Suprapubic skin (tissue), 4 donors: ENCODE data around the gene ASB4. TPM values are rescaled to one million over a fixed set of nuclear protein-coding genes. Genes with fewer than 3 reads are reported as not detected.
A peak's percentile ranks its signal among the peaks of the same experiment; 100 is the strongest.

ENCODE experiments used
- DNase-seq, 2 donors: peaks; one replicate each; pipeline ENCODE4 v3.0.0-alpha.2; 2019; ENCODE audit warnings: low spot score in 2 of 2
- H3K27ac ChIP-seq: fragments of 200-600 bp; sonication (generic); one replicate; pipeline ENCODE4 v1.5.1; 2019
- H3K27me3 ChIP-seq: fragments of 200-600 bp; sonication (generic); one replicate; pipeline ENCODE4 v1.5.1; 2019
- H3K36me3 ChIP-seq: fragments of 200-600 bp; sonication (generic); one replicate; pipeline ENCODE4 v1.5.1; 2019
- H3K4me1 ChIP-seq: fragments of 200-600 bp; sonication (generic); one replicate; pipeline ENCODE4 v1.5.1; 2019
- H3K4me3 ChIP-seq: fragments of 200-600 bp; sonication (generic); one replicate; pipeline ENCODE4 v1.5.1; 2019; ENCODE audit warnings: mild to moderate bottlenecking
- H3K9me3 ChIP-seq: fragments of 200-600 bp; sonication (generic); one replicate; pipeline ENCODE4 v1.5.1; 2019
- EP300 ChIP-seq: sonication (generic); formaldehyde crosslinking; IDR thresholded peaks from one replicate; pipeline ENCODE4 v1.6.1; 2017; ENCODE audit warnings: antibody characterized with exemption
- POLR2A ChIP-seq, 2 donors: fragments of 450-650 bp; IDR thresholded peaks; one replicate each; pipeline ENCODE4 v1.6.1; 2017; ENCODE audit warnings: antibody characterized with exemption in 2 of 2, mild to moderate bottlenecking in 2 of 2, moderate library complexity in 2 of 2
- POLR2AphosphoS5 ChIP-seq, 3 donors: sonication (generic); formaldehyde crosslinking; IDR thresholded peaks; one replicate each; pipeline ENCODE4 v1.6.1; 2017; ENCODE audit warnings: antibody characterized with exemption in 3 of 3
- WGBS: methylation state at CpG from one replicate; pipeline ENCODE4 v1.1.5; 2018; 5-methylcytosine and 5-hydroxymethylcytosine counted together
- total RNA-seq, 4 donors: library from RNA; depleted of rRNA; stranded (reverse); fragments of >200 nt; gene quantifications; one replicate each; pipeline ENCODE4 v1.1.0, GENCODE V29; 2016
- TF ChIP-seq, protein P1 (sequence below), 2 donors: fragments of 200-600 bp in 1 of 2; fragments of 450-650 bp in 1 of 2; sonication (generic) in 1 of 2; IDR thresholded peaks; one replicate each; pipeline ENCODE4 v1.5.1; 2016 to 2019; ENCODE audit warnings: antibody characterized with exemption in 2 of 2, mild to moderate bottlenecking in 1 of 2, moderate library complexity in 1 of 2

The ASB4 gene
- total RNA-seq, 4 donors from 2014 or later: 0.13 to 0.31 TPM; not detected in 2

DNA sequence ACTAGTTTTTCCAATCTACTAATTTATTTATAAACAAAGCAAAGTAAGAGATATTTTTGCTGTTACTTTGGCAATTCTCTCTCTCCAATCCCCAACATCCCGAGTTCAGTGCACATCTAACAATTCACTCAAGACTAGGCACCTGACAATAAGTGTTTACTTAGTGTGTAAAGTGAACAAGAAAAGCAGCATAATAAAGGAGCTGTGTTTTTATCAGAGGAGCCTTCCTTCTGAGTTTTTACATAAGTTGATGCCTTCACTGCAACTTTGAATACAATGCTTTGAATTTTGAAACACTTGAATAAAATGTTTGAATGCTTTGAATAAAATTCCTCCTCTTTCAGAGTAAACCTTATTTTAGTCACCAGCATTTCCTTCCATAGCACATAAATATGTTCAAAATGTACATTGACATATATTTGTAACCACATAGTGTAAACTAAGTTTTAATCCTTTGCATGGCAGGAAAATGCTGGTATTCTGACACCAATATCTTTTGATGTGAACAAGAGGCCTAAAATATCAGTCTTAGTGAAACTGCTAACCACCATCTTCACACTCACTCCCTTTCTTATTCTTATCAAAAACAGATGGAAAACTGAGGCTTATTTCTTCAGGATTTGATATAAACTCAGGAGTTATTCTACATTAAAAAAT lies 99.2 kb downstream of the ASB4 start:
- Histone ChIP-seq H3K4me1 (peaks cover 29% of the 10 kb centered on the region), H3K9me3 (no peaks in the 10 kb centered on the region), H3K4me3 (no peak overlapping the region), H3K36me3 (peaks cover 58% of the 10 kb centered on the region), H3K27me3 (no peaks in the 10 kb centered on the region), H3K27ac (no peak overlapping the region)
- TF ChIP-seq EP300 (no peak), POLR2AphosphoS5 (IDR thresholded peaks at IDR 0.05) (no peak), POLR2A (IDR thresholded peaks at IDR 0.05) (no peak)
- TF ChIP-seq, protein P1, sequence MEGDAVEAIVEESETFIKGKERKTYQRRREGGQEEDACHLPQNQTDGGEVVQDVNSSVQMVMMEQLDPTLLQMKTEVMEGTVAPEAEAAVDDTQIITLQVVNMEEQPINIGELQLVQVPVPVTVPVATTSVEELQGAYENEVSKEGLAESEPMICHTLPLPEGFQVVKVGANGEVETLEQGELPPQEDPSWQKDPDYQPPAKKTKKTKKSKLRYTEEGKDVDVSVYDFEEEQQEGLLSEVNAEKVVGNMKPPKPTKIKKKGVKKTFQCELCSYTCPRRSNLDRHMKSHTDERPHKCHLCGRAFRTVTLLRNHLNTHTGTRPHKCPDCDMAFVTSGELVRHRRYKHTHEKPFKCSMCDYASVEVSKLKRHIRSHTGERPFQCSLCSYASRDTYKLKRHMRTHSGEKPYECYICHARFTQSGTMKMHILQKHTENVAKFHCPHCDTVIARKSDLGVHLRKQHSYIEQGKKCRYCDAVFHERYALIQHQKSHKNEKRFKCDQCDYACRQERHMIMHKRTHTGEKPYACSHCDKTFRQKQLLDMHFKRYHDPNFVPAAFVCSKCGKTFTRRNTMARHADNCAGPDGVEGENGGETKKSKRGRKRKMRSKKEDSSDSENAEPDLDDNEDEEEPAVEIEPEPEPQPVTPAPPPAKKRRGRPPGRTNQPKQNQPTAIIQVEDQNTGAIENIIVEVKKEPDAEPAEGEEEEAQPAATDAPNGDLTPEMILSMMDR (IDR thresholded peaks at IDR 0.05): no peak
- DNase-seq: no peak
- WGBS: 93% methylated on average over 1 of the region's 1 CpG

DNA sequence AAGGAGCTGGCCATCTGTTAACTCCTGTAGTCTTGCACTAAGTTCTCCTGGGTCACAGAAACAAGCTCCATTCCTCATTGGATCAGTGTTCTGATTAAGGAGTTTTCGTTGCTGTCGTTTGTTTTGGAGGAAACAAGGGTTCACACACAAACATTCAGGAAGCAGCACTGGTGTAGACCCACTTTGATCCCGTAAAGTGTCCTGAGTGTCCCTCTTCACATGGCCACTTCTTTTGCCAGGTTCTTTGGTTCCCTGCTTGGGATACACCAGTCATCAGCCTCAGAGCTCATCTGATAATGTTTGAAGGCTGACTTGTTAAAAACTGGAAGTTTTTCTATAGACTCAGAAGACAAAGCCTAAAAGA lies 99.7 kb downstream of the ASB4 start:
- Histone ChIP-seq H3K27me3 (no peaks in the 10 kb centered on the region), H3K9me3 (no peaks in the 10 kb centered on the region), H3K36me3 (peaks cover 61% of the 10 kb centered on the region), H3K4me3 (no peak overlapping the region), H3K4me1 (peaks cover 30% of the 10 kb centered on the region), H3K27ac (no peak overlapping the region)
- 84% methylated on average over 3 of the region's 3 CpGs for WGBS
- no peak for DNase-seq
- TF ChIP-seq POLR2A (IDR thresholded peaks at IDR 0.05) (no peak), POLR2AphosphoS5 (IDR thresholded peaks at IDR 0.05) (no peak), EP300 (no peak)
- TF ChIP-seq, protein P1 (IDR thresholded peaks at IDR 0.05): no peak

DNA sequence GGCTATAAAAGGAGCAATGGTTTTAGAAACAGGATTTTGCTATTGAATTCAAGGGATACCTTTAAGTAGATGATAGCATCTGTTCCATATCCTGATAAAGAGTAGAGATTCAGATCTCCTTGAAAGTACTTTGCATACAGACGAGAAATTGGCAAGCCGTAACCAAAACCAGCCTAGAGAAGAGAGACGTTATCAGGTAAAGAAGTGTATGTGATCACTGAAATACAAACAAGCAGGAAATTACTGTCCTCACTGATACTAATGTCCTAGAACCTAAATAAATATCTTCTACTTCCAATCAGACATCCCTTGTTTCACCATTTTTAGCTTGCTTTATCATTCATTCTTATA lies 101.2 kb downstream of the ASB4 start:
- Histone ChIP-seq H3K27me3 (no peaks in the 10 kb centered on the region), H3K4me1 (peaks cover 40% of the 10 kb centered on the region), H3K4me3 (peak overlapping the region; percentile 75), H3K9me3 (no peaks in the 10 kb centered on the region), H3K36me3 (peaks cover 73% of the 10 kb centered on the region), H3K27ac (no peak overlapping the region)
- TF ChIP-seq, protein P1 (IDR thresholded peaks at IDR 0.05): no peak
- no peak for TF ChIP-seq EP300
- TF ChIP-seq POLR2A (IDR thresholded peaks at IDR 0.05): no peak
- TF ChIP-seq POLR2AphosphoS5 (IDR thresholded peaks at IDR 0.05): no peak
- 68% methylated on average over 3 of the region's 3 CpGs for WGBS
- no peak for DNase-seq

DNA sequence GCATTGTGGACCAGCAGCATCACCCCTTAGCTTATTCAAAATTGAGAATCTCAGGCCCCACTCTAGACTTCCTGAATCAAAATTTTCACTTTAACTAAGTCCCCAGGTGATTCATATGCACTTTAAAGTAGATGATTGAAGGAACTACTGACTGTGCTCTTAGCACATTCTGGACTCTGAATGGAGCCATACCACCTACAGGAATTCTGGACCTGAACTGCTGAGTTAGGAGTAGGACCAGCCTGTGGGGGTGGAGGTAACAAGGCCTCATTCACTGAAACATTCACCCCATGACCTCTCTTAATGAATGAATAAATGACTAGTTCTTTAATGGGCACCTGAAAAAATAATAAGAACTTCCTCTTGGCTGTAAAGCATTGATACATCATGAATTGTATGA lies 103.3 kb downstream of the ASB4 start:
- Histone ChIP-seq H3K36me3 (peaks cover 91% of the 10 kb centered on the region), H3K4me3 (peak overlapping the region; percentile 75), H3K27ac (no peak overlapping the region), H3K4me1 (peaks cover 49% of the 10 kb centered on the region), H3K27me3 (no peaks in the 10 kb centered on the region), H3K9me3 (no peaks in the 10 kb centered on the region)
- TF ChIP-seq POLR2AphosphoS5 (IDR thresholded peaks at IDR 0.05) (no peak), EP300 (no peak), POLR2A (IDR thresholded peaks at IDR 0.05) (no peak)
- TF ChIP-seq, protein P1 (IDR thresholded peaks at IDR 0.05): no peak
- no peak for DNase-seq

DNA sequence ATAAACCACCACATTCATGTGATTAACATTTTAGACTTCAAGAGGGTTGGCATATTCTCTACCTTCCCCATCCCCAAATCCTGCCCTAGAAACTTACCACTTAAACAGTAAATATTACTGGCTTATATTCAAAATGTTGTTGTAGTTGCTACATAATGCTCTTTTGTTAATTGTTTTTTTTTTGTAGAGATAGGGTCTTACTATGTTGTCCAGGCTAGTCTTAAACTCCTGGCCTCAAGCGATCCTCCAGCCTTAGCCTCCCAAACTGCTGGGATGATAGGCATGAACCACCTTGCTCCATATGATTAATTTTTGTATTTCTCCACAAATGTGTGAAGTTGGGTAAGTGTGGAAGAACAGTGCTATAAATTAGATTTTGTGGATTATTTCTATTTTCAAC lies 104.0 kb downstream of the ASB4 start:
- WGBS: 91% methylated on average over 1 of the region's 1 CpG
- TF ChIP-seq POLR2AphosphoS5 (IDR thresholded peaks at IDR 0.05): no peak
- TF ChIP-seq, protein P1 (IDR thresholded peaks at IDR 0.05): no peak
- TF ChIP-seq EP300: no peak
- no peak for TF ChIP-seq POLR2A (IDR thresholded peaks at IDR 0.05)

More for the DNA sequence above, 104.0 kb downstream of the ASB4 start:
- Histone ChIP-seq H3K36me3 (peaks cover 86% of the 10 kb centered on the region), H3K9me3 (no peaks in the 10 kb centered on the region), H3K4me1 (peaks cover 49% of the 10 kb centered on the region), H3K27me3 (no peaks in the 10 kb centered on the region), H3K4me3 (peak overlapping the region; percentile 75), H3K27ac (peak overlapping the region; percentile 10)
- no peak for DNase-seq

Other genes starting within 250 kb of the ASB4 start
- gene PON1, start 161.4 kb upstream of the ASB4 start, total RNA-seq: under 1 TPM in 2 of 4 donors, not detected in 2; 0.30 to 0.97 TPM
- 10 to 100 TPM in 3 of 4 donors, 1 to 10 TPM in 1; 2.9 to 14.5 (median 11.7) TPM for gene PON3, start 89.6 kb upstream of the ASB4 start, total RNA-seq
- gene PON2, start 50.9 kb upstream of the ASB4 start, total RNA-seq: 100 to 1,000 TPM in 2 of 4 donors, 10 to 100 TPM in 2; 90.2 to 187 (median 117) TPM
- gene PDK4, start 110.6 kb downstream of the ASB4 start, total RNA-seq: 100 to 1,000 TPM in 3 of 4 donors, 10 to 100 TPM in 1; 84.2 to 975 (median 104) TPM